Subcutaneous adipose tissue (tissue), 4 donors: ENCODE measurements around the gene SYP. TPM values are rescaled to one million over a fixed set of nuclear protein-coding genes. Genes with fewer than 3 reads are reported as not detected.

Source experiments
- CTCF ChIP-seq: fragments of 450-650 bp; IDR thresholded peaks from one replicate; pipeline ENCODE4 v1.5.1; 2016; ENCODE audit warnings: low read depth, mild to moderate bottlenecking, control low read depth, antibody characterized with exemption, moderate library complexity
- total RNA-seq, 4 donors: library from RNA; depleted of rRNA; stranded (reverse); fragments of >200 nt; gene quantifications; one replicate each; pipeline ENCODE4 v1.1.0, GENCODE V29; 2016

The SYP gene
- total RNA-seq, 4 donors from 2014 or later, result 0.16 to 2.4 (median 0.91) TPM

GRCh38 chrX:49176421-49177326, 23.3 kb downstream of the SYP start:
- TF ChIP-seq CTCF, result no peak

GRCh38 chrX:49175435-49176274, 24.3 kb downstream of the SYP start:
- TF ChIP-seq CTCF, result no peak

GRCh38 chrX:49174723-49175122, 25.3 kb downstream of the SYP start:
- TF ChIP-seq CTCF, result no peak

- no peak for TF ChIP-seq CTCF
These were observed 27.7 kb downstream of the SYP start for GRCh38 chrX:49172280-49172780.

- no peak for TF ChIP-seq CTCF
These were observed 28.2 kb downstream of the SYP start, which contains the start of gene PLP2 for GRCh38 chrX:49171752-49172279. TSS of gene PLP2 (plus strand) at chrX:49171898. CDS start at chrX:49172001, 103 bp downstream.

- no peak for TF ChIP-seq CTCF
These were observed 32.3 kb downstream of the SYP start for GRCh38 chrX:49167740-49168108.
